HG02642 (cell line): ENCODE measurements around the gene SUMO2.
"Not testable (repeated sequence)": the region's sequence is repeated elsewhere in the genome, so short reads cannot be mapped to it uniquely, and the experiment has no call there.

ENCODE experiments used
- ATAC-seq: cut with Tn5 transposase; IDR thresholded peaks from one replicate; pipeline ENCODE4 v1.9.1; 2021; ENCODE audit warnings: mild to moderate bottlenecking; ENCODE audit not compliant: unreplicated experiment, poor library complexity

SUMO2 gene

GRCh38 chr17:75151930-75152329 is 30.8 kb downstream of the SUMO2 start:
- no peak for ATAC-seq

GRCh38 chr17:75147878-75148546 is 34.7 kb downstream of the SUMO2 start:
- no peak for ATAC-seq

- ATAC-seq = no peak
These were observed 36.2 kb downstream of the SUMO2 start for GRCh38 chr17:75146592-75146991.

GRCh38 chr17:75144816-75145512 is 37.8 kb downstream of the SUMO2 start:
- no peak for ATAC-seq

- no peak for ATAC-seq
These were observed 40.4 kb downstream of the SUMO2 start for GRCh38 chr17:75142236-75142971.

GRCh38 chr17:75138519-75138918 is 44.2 kb downstream of the SUMO2 start:
- no peak for ATAC-seq

- ATAC-seq = not testable (repeated sequence)
These were observed 45.0 kb downstream of the SUMO2 start for GRCh38 chr17:75137762-75138161.

- ATAC-seq = no peak
These were observed 46.8 kb downstream of the SUMO2 start for GRCh38 chr17:75135946-75136345.

GRCh38 chr17:75135452-75135851 is 47.3 kb downstream of the SUMO2 start:
- ATAC-seq = no peak

GRCh38 chr17:75133607-75134347 is 49.0 kb downstream of the SUMO2 start:
- not testable (repeated sequence) for ATAC-seq

GRCh38 chr17:75133001-75133400 is 49.8 kb downstream of the SUMO2 start:
- ATAC-seq = no peak

GRCh38 chr17:75132018-75133000 is 50.5 kb downstream of the SUMO2 start:
- ATAC-seq = not testable (repeated sequence)

GRCh38 chr17:75131278-75132017 is 51.3 kb downstream of the SUMO2 start, which contains the start of gene NT5C:
Gene NT5C (minus strand): TSS chr17:75131742. CDS start chr17:75131707, 35 bp downstream.
- peak; percentile 80 for ATAC-seq

- peak; percentile 10 for ATAC-seq
These were observed 52.0 kb downstream of the SUMO2 start for GRCh38 chr17:75130632-75131277.

- no peak for ATAC-seq
These were observed 52.6 kb downstream of the SUMO2 start for GRCh38 chr17:75130059-75130631.

GRCh38 chr17:75129576-75129975 is 53.2 kb downstream of the SUMO2 start:
- no peak for ATAC-seq

GRCh38 chr17:75128694-75129505 is 53.9 kb downstream of the SUMO2 start:
- no peak for ATAC-seq
